PC-3 (cell line): Measurements from ENCODE around the gene ORC4.

ENCODE experiments used
- EZH2 ChIP-seq: fragments of 300-600 bp; sonication (generic); IDR thresholded peaks from one replicate; pipeline ENCODE4 v1.6.1; 2017; ENCODE audit warnings: antibody characterized with exemption, mild to moderate bottlenecking, low read length; ENCODE audit not compliant: unreplicated experiment
- EZH2phosphoT487 ChIP-seq: fragments of 300-600 bp; sonication (generic); IDR thresholded peaks from 2 replicates; pipeline ENCODE4 v1.6.1; 2018; ENCODE audit warnings: mild to moderate bottlenecking, antibody characterized with exemption, low read length, borderline replicate concordance
- TF ChIP-seq, protein P1 (sequence below): fragments of 300-600 bp; sonication (generic); conservative IDR thresholded peaks from 2 replicates; pipeline ENCODE4 v1.5.1; 2017; ENCODE audit warnings: antibody characterized with exemption, low read depth, mild to moderate bottlenecking, low read length

DNA sequence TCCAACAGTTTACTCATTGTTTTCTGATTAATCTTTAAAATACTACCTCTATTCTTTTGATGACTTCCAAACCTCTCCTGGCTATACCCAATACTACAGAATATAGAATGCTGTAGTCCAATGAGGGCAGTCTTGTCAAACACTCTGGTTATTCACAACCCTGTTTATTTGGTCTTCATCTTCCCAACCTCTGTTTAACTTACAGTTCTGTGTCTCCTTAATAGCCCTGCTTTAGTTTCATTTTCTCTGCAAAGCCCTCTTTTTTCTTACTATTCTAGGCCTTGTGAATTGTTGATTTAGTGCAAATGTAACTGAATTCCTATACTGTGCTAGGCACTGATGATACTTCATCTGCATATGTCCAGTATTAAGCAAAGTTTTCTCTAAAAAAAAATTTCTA lies 135.7 kb downstream of the ORC4 start:
- TF ChIP-seq, protein P1, sequence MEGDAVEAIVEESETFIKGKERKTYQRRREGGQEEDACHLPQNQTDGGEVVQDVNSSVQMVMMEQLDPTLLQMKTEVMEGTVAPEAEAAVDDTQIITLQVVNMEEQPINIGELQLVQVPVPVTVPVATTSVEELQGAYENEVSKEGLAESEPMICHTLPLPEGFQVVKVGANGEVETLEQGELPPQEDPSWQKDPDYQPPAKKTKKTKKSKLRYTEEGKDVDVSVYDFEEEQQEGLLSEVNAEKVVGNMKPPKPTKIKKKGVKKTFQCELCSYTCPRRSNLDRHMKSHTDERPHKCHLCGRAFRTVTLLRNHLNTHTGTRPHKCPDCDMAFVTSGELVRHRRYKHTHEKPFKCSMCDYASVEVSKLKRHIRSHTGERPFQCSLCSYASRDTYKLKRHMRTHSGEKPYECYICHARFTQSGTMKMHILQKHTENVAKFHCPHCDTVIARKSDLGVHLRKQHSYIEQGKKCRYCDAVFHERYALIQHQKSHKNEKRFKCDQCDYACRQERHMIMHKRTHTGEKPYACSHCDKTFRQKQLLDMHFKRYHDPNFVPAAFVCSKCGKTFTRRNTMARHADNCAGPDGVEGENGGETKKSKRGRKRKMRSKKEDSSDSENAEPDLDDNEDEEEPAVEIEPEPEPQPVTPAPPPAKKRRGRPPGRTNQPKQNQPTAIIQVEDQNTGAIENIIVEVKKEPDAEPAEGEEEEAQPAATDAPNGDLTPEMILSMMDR: no peak
- TF ChIP-seq EZH2: no peak
- no peak for TF ChIP-seq EZH2phosphoT487
